HS-27A (cell line): ENCODE results near the gene SYT2.
"Not testable (repeated sequence)": the region's sequence is repeated elsewhere in the genome, so short reads cannot be mapped to it uniquely, and the experiment has no call there.

Experiments
- DNase-seq: peaks from one replicate; pipeline ENCODE4 v3.0.0-alpha.2; 2012; ENCODE audit warnings: low read depth, missing footprints

Gene SYT2

DNA sequence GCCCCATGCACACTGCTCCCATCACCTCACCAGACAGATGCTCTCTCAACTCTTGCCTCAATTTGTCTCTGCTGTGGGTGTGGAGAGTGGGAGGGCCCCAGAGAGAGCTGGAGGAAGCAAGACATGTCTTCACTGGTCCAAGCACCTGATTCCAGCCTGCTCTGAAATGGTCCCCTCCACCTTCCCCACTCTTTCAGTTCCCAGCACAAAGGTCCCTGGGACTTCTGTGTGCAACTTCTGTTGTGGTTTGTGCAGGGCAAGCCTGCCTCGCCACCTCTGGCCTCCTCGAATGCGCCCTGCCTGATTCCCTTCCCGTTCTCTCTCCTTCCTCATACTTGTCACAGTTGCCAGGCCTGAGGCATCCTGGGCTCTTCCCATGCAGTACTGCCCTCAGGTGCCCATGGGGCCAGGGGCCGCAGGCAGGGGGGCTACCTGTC, 119.3 kb downstream of the SYT2 start:
- no peak for DNase-seq

DNA sequence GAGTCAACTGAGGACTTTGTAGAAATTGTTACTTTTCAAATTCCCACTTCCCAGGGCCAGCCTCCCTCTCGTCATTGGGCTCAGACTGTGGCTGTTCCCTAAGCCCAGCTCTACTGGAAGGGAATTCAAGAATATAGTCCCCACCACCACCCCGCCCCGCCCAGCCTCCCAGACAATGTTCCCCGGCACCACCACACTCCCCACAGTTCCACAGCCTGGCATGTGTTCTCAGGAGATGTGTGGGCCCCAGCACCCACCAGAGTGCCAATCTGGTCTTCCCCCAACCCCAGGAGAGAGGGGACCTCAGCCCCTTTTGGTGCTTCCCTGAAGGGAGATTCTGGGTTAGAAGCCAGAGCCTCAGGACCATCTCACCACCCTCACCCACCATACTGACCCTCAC, 120.1 kb downstream of the SYT2 start:
- no peak for DNase-seq

- peak; percentile 96 for DNase-seq
Measured at GRCh38 chr1:202589190-202589930, 120.9 kb downstream of the SYT2 start.

DNA sequence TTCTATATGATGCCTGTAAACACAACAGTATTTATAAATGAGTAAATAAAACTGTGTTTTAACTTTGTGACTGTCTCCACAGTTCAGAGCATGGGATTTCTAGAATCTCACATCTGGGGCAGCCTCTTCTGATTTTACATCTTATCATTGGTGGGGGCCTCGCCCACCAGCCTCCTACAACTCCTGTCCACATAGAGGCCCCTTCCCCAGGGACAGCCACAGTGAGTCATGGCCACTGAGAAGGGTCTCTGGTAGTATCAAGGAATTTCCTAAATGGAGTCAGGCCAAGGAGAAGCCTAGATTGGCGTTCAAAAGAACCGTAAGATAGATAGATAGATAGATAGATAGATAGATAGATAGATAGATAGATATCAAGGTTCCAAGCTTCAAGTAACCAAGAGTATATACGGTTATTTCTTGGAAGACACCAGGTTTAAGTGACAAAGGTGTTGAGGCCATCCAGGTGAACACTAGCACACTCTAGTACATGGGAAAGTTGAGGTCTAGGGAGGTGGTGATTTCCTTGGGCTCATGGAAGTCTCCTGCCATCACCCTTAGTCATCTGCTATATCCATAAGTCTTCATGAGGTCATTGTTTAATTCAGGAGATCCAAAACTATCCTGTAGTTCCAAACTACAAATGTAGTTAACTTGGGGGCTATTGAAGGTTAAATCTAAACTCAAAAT, 121.6 kb downstream of the SYT2 start:
- no peak for DNase-seq

GRCh38 chr1:202587859-202588485, 122.3 kb downstream of the SYT2 start:
- DNase-seq, result no peak

- DNase-seq, result no peak
Measured at GRCh38 chr1:202586871-202587270, 123.4 kb downstream of the SYT2 start.

- no peak for DNase-seq
Measured at GRCh38 chr1:202586018-202586821, 124.0 kb downstream of the SYT2 start.

DNA sequence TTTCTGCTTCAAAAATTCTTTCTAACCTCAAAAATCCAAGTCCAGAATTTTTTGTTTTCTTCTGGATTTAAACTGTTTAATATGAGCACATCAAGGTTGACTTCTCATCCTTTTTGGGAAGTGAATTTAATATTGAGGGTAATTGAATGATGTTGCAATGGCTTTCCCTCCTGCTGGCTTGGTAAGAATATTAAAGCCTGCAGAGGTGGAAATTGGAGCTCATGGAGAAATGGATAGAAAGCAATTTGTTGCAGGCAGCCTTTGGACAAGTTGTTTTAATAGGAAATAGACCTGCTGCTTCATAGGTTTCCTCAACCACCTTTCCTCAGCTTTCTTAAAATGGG, 124.7 kb downstream of the SYT2 start:
- DNase-seq, result no peak

GRCh38 chr1:202584707-202585589, 125.3 kb downstream of the SYT2 start:
- no peak for DNase-seq

DNA sequence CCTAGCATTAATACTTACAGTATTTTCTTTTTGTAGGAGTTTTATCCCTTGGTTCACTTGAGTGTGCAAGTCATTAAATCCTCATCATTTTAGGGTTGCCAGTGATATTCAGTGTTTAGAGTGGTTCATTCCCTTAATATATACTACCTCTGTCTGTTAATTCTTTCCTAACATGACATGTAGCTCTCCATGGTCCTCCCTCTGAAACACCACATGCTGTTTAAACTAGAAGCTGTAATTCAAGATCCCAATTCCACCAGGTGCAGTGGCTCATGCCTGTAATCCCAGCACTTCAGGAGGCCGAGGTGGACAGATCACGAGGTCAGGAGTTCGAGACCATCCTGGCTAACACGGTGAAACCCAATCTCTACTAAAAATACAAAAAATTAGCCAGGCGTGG, 127.9 kb downstream of the SYT2 start:
- not testable (repeated sequence) for DNase-seq

DNA sequence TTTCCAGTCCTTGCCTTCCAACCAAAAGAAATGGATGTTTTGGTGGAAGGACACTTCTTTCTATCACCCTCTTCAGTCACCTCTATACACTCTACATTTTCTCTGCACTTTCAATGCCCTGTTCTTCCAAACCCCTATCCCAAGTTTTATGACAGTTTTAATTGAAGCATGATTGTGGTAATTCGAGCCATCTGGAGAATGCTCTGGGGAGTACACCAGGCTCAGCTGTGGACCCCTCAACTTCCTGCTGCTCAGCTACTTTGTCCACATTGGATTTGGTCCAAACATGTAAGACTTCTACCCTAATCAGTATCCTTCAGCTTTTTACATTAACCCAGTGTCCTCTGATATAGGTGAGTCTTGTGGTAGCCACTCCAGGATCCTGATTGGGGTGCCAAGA, 129.6 kb downstream of the SYT2 start:
- DNase-seq, result no peak

DNA sequence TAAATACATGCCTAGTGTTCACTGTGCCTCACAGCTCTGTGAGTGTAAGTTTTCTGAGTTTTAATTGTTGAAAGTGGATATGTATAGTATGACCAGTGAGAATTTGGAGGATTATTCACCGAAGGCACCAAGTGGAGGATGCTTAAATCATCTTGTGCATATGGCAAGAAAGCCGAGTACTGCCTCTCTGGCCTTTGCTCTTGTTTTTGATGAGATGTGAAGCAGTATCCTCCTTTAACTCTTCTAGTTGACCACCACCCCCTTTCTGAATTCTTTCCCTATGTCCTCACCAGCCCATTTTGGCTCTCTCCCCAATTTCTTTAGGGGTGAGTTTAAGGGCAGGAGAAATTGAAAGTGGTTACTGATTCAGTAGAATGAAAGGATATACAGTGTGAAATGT, 130.4 kb downstream of the SYT2 start:
- no peak for DNase-seq

DNA sequence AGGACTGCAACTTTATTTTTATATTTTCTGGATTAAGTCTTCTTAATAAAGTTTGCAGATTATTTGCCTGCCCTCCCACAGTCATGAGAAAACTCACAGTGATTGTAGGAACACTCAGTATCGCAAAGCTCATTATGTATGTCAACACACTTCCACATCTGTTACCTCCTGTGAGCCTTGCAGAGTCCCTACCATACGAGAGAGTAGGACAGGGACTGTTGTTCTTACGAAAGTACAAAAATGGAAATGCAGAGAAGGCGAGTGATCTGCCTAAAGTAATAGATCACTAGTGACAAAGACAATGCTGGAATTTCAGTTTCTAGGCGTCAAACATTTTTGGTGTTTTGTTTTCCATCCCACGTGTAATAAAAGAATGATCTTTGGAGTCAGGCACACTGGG, 131.7 kb downstream of the SYT2 start:
- no peak for DNase-seq

GRCh38 chr1:202578001-202578504, 132.2 kb downstream of the SYT2 start:
- no peak for DNase-seq

- no peak for DNase-seq
Measured at GRCh38 chr1:202577381-202577780, 132.9 kb downstream of the SYT2 start.

GRCh38 chr1:202576816-202577215, 133.4 kb downstream of the SYT2 start:
- no peak for DNase-seq

GRCh38 chr1:202575918-202576653, 134.2 kb downstream of the SYT2 start:
- no peak for DNase-seq

DNA sequence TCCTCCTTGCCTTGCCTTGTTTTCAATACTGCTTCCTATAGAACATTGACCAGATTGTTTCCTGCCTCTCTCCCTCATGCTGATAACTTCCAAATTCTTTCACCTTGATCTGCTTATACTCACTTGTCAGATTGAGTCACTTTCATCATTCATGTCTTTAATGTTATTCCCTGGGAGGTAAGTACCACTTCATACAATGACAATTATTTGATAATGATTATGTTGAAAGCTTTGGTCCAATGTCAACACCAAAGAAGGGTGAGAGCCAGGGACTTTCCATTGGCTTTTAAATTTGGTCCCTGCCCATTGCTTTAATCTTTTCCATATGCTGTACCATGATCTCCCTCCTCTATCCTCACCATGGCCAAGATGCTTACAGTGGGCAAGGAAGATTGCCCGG, 137.4 kb downstream of the SYT2 start:
- DNase-seq, result no peak

GRCh38 chr1:202571719-202572339, 138.4 kb downstream of the SYT2 start:
- DNase-seq, result no peak
